Measurements from ENCODE around the gene TOMM40L.

TOMM40L gene

DNA sequence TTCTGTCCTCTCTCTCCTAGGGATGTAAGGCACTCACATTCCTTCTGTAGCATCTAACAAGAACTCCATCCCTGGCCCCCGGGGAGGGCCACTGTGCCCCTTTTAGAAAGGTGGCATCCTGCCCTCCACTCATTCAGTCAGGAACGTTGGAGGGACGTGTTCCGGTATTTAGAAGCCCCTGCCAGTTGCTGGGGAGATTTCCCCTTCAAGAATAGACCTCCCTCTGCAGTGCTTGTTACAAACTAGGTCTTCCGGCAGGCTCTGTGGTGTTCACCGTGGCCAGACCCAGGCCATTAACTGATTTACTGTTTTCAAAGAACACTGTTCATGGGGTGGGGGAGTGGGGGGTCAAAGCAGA is 33.5 kb downstream of the TOMM40L start:
- no peak for DNase-seq

DNA sequence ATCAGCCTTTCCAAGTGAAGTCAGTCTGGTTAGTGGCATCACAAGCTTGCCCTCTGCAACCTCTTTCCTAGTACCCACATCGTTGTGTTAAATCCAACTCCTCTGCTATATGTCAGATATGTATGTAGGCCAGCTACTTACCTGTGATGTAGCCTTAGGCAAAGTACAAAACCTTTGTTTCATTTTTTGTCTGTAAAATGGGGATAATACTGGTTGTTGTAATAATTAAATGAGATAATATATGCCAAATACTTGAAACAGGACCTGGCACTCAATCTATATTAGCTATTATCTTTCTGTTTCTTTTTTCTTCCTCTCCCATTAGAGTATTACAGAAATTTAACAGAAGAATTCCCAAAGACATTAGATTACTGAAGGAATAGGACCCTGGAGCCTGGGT is 33.9 kb downstream of the TOMM40L start:
- DNase-seq, result no peak

GRCh38 chr1:161260376-161261260 is 34.8 kb downstream of the TOMM40L start:
- peak; percentile 73 for DNase-seq

GRCh38 chr1:161261261-161262235 is 35.7 kb downstream of the TOMM40L start:
- DNase-seq, result peak; percentile 38

DNA sequence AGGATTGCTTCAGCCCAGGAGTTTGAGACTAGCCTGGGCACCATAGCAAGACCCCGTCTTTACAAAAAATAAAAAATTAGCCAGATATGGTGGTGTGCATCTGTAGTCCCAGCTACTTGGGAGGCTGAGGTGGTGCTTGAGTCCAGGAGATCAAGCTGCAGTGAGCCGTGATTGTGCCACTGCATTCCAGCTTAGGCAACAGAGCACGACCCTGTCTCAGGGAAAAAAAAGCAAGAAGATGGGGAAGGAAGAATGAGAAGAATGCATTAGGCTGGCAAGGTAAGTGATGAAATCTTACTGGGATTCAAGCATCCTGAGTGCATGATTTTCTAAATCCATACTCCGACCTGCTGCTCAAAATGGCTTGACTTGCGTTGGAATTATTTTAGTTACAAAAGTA is 39.4 kb downstream of the TOMM40L start:
- no peak for DNase-seq

GRCh38 chr1:161266202-161266601 is 40.3 kb downstream of the TOMM40L start:
- DNase-seq, result no peak

GRCh38 chr1:161266836-161267235 is 41.0 kb downstream of the TOMM40L start:
- no peak for DNase-seq

GRCh38 chr1:161267321-161267720 is 41.5 kb downstream of the TOMM40L start:
- DNase-seq, result no peak

GRCh38 chr1:161273402-161273801 is 47.5 kb downstream of the TOMM40L start:
- DNase-seq, result no peak

DNA sequence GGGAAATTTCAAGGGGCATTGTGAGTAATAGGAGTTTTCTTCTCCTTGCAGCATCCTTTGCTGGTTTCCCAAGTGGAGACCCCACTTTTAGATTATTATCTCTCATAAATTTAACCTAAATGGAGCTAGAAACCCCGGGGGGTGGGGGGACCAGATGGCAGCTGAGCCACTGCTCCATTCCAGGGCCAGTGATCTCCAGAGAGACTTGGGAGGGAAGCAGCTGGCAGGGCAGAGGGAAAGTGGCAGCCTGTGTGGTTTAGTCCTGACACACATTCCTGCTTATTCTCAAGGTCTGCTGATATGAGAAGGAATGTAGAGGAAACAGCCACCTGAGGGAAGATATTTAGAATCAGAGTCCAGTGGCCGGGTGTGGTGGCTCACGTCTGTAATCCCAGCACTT is 49.0 kb downstream of the TOMM40L start:
- DNase-seq, result peak; percentile 78

All from NCI-H2171 treated with DMSO at 0.1 percent for 48 hours (cell line).